Neural cell (in vitro differentiated cells): ENCODE measurements around the gene RCAN1.

Source experiments
- CTCF ChIP-seq: fragments of 450-650 bp; IDR thresholded peaks from 2 replicates; pipeline ENCODE4 v1.5.1; 2014; ENCODE audit warnings: antibody characterized with exemption, mild to moderate bottlenecking, moderate library complexity; ENCODE audit not compliant: poor library complexity, severe bottlenecking
- EP300 ChIP-seq: fragments of 450-650 bp; conservative IDR thresholded peaks from 2 replicates; pipeline ENCODE4 v1.6.1; 2014; ENCODE audit warnings: antibody characterized with exemption, mild to moderate bottlenecking, moderate library complexity; ENCODE audit not compliant: poor library complexity, severe bottlenecking
- EZH2 ChIP-seq: fragments of 200-600, 300-800 bp; shearing (Covaris generic), sonication (generic); IDR thresholded peaks from 2 replicates; pipeline ENCODE4 v1.6.1; 2014; ENCODE audit warnings: antibody characterized with exemption, low read length, borderline replicate concordance, mild to moderate bottlenecking; ENCODE audit not compliant: insufficient read depth, poor library complexity, severe bottlenecking
- POLR2AphosphoS5 ChIP-seq: IDR thresholded peaks from 2 replicates; pipeline ENCODE4 v1.6.1; 2012
- RAD21 ChIP-seq: fragments of 450-650 bp; conservative IDR thresholded peaks from 2 replicates; pipeline ENCODE4 v1.6.1; 2014; ENCODE audit warnings: antibody characterized with exemption, mild to moderate bottlenecking, moderate library complexity
- REST ChIP-seq: IDR thresholded peaks from 2 replicates; pipeline ENCODE4 v1.6.1; 2012; ENCODE audit warnings: borderline replicate concordance
- SMC3 ChIP-seq: fragments of 450-650 bp; conservative IDR thresholded peaks from 2 replicates; pipeline ENCODE4 v1.6.1; 2014; ENCODE audit warnings: antibody characterized with exemption, mild to moderate bottlenecking, moderate library complexity; ENCODE audit not compliant: poor library complexity
- TAF1 ChIP-seq: IDR thresholded peaks from 2 replicates; pipeline ENCODE4 v1.6.1; 2012; ENCODE audit warnings: low read depth

GRCh38 chr21:34500191-34500590, 114.7 kb downstream of the RCAN1 start:
- TF ChIP-seq CTCF (no peak), POLR2AphosphoS5 (no peak), EP300 (no peak), TAF1 (no peak), SMC3 (no peak), RAD21 (no peak), REST (no peak), EZH2 (no peak)
